ENCODE data around the gene ADAM11.
"Not testable (repeated sequence)": the region's sequence is repeated elsewhere in the genome, so short reads cannot be mapped to it uniquely, and the experiment has no call there.

Gene ADAM11

GRCh38 chr17:44758414-44759085 lies at the start of gene ADAM11:
ADAM11 (plus strand) TSS chr17:44758988; CDS start chr17:44759200, 212 bp downstream.
- DNase-seq, result no peak

GRCh38 chr17:44719444-44719843 lies 39.3 kb upstream of the ADAM11 start:
- no peak for DNase-seq

GRCh38 chr17:44722254-44722653 lies 36.5 kb upstream of the ADAM11 start:
- DNase-seq, result no peak

- not testable (repeated sequence) for DNase-seq
These were observed 32.7 kb upstream of the ADAM11 start for GRCh38 chr17:44726121-44726520.

GRCh38 chr17:44733753-44734152 lies 25.0 kb upstream of the ADAM11 start:
- no peak for DNase-seq

GRCh38 chr17:44734272-44734671 lies 24.5 kb upstream of the ADAM11 start:
- no peak for DNase-seq

GRCh38 chr17:44736551-44737240 lies 22.1 kb upstream of the ADAM11 start:
- no peak for DNase-seq

GRCh38 chr17:44738214-44738906 lies 20.4 kb upstream of the ADAM11 start:
- DNase-seq, result no peak

GRCh38 chr17:44741316-44741715 lies 17.5 kb upstream of the ADAM11 start:
- DNase-seq, result no peak

- no peak for DNase-seq
These were observed 13.5 kb upstream of the ADAM11 start for GRCh38 chr17:44745301-44745700.

- DNase-seq, result not testable (repeated sequence)
These were observed 13.1 kb upstream of the ADAM11 start for GRCh38 chr17:44745738-44746137.

- DNase-seq, result no peak
These were observed 11.2 kb upstream of the ADAM11 start for GRCh38 chr17:44747566-44747965.

- no peak for DNase-seq
These were observed 9.5 kb upstream of the ADAM11 start for GRCh38 chr17:44749076-44749979.

- no peak for DNase-seq
These were observed 8.8 kb upstream of the ADAM11 start for GRCh38 chr17:44749980-44750318.

GRCh38 chr17:44751331-44751730 lies 7.5 kb upstream of the ADAM11 start:
- no peak for DNase-seq

- DNase-seq, result no peak
These were observed 7.0 kb upstream of the ADAM11 start for GRCh38 chr17:44751806-44752205.

- DNase-seq, result no peak
These were observed 5.6 kb upstream of the ADAM11 start for GRCh38 chr17:44752953-44753861.

- no peak for DNase-seq
These were observed 4.5 kb upstream of the ADAM11 start for GRCh38 chr17:44754276-44754675.

GRCh38 chr17:44755180-44755579 lies 3.6 kb upstream of the ADAM11 start:
- DNase-seq, result not testable (repeated sequence)

- DNase-seq, result no peak
These were observed 1.5 kb upstream of the ADAM11 start for GRCh38 chr17:44757045-44757917.

GRCh38 chr17:44757918-44758413 lies 822 bp upstream of the ADAM11 start:
- no peak for DNase-seq

All from activated naive CD4-positive, alpha-beta T cell treated with Interleukin-2 at 50 U/mL for 16 hours (primary cell).